Measurements from ENCODE around the gene RIOK2. TPM values are rescaled to one million over a fixed set of nuclear protein-coding genes. Genes with fewer than 3 reads are reported as not detected.
"Not testable (repeated sequence)": the region's sequence is repeated elsewhere in the genome, so short reads cannot be mapped to it uniquely, and the experiment has no call there.

Gene RIOK2
- total and polyA plus RNA-seq, 2 donors (not counting 1 experiment from before 2014, with no cell fraction given) = 18.2 to 24.6 TPM

DNA sequence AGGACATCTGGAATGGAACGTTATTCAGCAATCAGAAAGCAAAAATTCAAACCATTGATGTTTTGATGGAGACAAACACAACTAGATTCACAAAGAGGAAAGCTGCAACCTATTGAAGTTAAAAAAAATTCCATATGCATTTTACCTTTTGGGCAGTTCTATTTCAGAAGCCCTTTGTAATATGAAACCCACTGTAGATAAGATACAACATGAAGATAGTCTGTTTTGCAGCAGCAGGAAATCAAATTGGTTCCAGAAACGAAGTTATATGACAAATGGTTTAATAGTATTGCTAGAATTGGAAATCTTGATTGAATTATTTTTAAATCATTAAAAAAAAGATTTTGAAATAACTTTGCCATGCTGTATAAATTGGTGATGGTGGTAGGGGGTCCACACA, 41.5 kb downstream of the RIOK2 start:
- Histone ChIP-seq H4K20me1 (ENCODE audit: control insufficient read depth, extremely low read depth, insufficient read depth, low read length) (no peaks in the 10 kb centered on the region), H3K4me2 (ENCODE audit: extremely low read depth, insufficient read depth, low read length) (no peak overlapping the region), H3K36me3 (ENCODE audit: control insufficient read depth, insufficient read depth, low read length) (no peaks in the 10 kb centered on the region), H3K4me1 (ENCODE audit: control insufficient read depth, extremely low read depth, insufficient read depth, low read length) (no peaks in the 10 kb centered on the region), H3K9ac (ENCODE audit: insufficient read depth, low read length) (no peak overlapping the region), H3K9me3 (ENCODE audit: control insufficient read depth, insufficient read depth, low read depth, low read length) (no peaks in the 10 kb centered on the region), H3K27ac (ENCODE audit: insufficient read depth, low read length) (no peak overlapping the region), H3K79me2 (ENCODE audit: control insufficient read depth, insufficient read depth, low read length) (no peaks in the 10 kb centered on the region), H3K27me3 (ENCODE audit: control insufficient read depth, insufficient read depth, low read length) (no peaks in the 10 kb centered on the region), H3K4me3 (replicated peaks in 1 of 4; ENCODE audit: control extremely low read depth in 1 of 4, insufficient read depth in 1 of 4, low read depth in 3 of 4, low read length in 4 of 4) (no peak overlapping the region), H2AFZ (ENCODE audit: low read length) (no peak overlapping the region)
- TF ChIP-seq, protein P1, sequence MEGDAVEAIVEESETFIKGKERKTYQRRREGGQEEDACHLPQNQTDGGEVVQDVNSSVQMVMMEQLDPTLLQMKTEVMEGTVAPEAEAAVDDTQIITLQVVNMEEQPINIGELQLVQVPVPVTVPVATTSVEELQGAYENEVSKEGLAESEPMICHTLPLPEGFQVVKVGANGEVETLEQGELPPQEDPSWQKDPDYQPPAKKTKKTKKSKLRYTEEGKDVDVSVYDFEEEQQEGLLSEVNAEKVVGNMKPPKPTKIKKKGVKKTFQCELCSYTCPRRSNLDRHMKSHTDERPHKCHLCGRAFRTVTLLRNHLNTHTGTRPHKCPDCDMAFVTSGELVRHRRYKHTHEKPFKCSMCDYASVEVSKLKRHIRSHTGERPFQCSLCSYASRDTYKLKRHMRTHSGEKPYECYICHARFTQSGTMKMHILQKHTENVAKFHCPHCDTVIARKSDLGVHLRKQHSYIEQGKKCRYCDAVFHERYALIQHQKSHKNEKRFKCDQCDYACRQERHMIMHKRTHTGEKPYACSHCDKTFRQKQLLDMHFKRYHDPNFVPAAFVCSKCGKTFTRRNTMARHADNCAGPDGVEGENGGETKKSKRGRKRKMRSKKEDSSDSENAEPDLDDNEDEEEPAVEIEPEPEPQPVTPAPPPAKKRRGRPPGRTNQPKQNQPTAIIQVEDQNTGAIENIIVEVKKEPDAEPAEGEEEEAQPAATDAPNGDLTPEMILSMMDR (conservative IDR thresholded peaks at IDR 0.05 in 1 of 2, IDR thresholded peaks at IDR 0.05 in 1 of 2; ENCODE audit: low read depth in 1 of 2, low read length in 2 of 2) = no peak
- no peak for TF ChIP-seq EZH2 (IDR thresholded peaks at IDR 0.05; ENCODE audit: low read length, missing control alignments)
- DNase-seq (ENCODE audit: low read depth in 2 of 2) = no peak

DNA sequence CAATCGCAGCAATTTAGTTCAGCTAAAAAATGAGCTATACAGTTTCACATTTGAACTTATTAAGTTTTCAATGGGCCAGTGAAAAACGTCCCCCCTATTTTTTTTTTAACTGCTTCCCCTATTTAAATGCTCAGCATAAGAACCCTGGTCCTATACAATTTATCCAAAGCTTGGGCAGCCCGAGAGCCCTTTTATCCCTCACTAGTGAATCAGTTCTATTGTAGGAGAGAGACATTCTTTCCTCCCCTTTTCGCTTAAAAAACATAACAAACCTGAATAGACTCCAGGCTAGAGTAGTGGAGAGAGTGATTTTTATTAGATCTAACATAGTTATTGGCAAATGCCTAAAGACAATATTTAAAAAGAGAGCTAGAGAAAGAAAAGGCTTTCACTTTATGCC, 42.0 kb downstream of the RIOK2 start:
- Histone ChIP-seq H3K9ac (ENCODE audit: insufficient read depth, low read length) (no peak overlapping the region), H2AFZ (ENCODE audit: low read length) (no peak overlapping the region), H3K27me3 (ENCODE audit: control insufficient read depth, insufficient read depth, low read length) (no peaks in the 10 kb centered on the region), H3K9me3 (ENCODE audit: control insufficient read depth, insufficient read depth, low read depth, low read length) (no peaks in the 10 kb centered on the region), H4K20me1 (ENCODE audit: control insufficient read depth, extremely low read depth, insufficient read depth, low read length) (no peaks in the 10 kb centered on the region), H3K4me2 (ENCODE audit: extremely low read depth, insufficient read depth, low read length) (no peak overlapping the region), H3K4me3 (replicated peaks in 1 of 4; ENCODE audit: control extremely low read depth in 1 of 4, insufficient read depth in 1 of 4, low read depth in 3 of 4, low read length in 4 of 4) (no peak overlapping the region), H3K27ac (ENCODE audit: insufficient read depth, low read length) (no peak overlapping the region), H3K79me2 (ENCODE audit: control insufficient read depth, insufficient read depth, low read length) (no peaks in the 10 kb centered on the region), H3K4me1 (ENCODE audit: control insufficient read depth, extremely low read depth, insufficient read depth, low read length) (no peaks in the 10 kb centered on the region), H3K36me3 (ENCODE audit: control insufficient read depth, insufficient read depth, low read length) (no peaks in the 10 kb centered on the region)
- TF ChIP-seq EZH2 (IDR thresholded peaks at IDR 0.05; ENCODE audit: low read length, missing control alignments) = no peak
- DNase-seq (ENCODE audit: low read depth in 2 of 2) = no peak

DNA sequence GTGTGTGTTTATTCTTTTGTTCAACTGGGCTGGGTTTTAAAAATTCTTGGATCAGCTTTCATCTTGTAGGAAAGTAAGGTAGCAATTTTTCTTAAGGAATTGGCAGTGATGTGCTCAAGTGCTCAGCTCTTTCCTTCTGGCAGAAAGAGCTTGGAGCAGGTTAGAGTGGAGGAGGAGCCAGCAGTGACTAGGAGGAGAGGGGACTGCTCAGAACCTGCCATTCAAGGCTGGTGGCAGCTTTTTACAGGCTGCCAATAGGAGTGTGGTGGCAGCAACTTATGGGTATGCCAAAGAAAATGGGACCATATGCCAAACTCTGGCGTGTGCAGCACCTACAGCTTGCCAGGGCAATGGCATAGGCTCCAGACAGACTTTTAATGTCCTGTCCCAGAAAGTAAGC, 42.8 kb downstream of the RIOK2 start:
- H4K20me1 ChIP-seq (ENCODE audit: control insufficient read depth, extremely low read depth, insufficient read depth, low read length); H2AFZ ChIP-seq (ENCODE audit: low read length); H3K79me2 ChIP-seq (ENCODE audit: control insufficient read depth, insufficient read depth, low read length); H3K9me3 ChIP-seq (ENCODE audit: control insufficient read depth, insufficient read depth, low read depth, low read length); H3K9ac ChIP-seq (ENCODE audit: insufficient read depth, low read length); DNase-seq (ENCODE audit: low read depth in 2 of 2); H3K4me2 ChIP-seq (ENCODE audit: extremely low read depth, insufficient read depth, low read length); H3K27ac ChIP-seq (ENCODE audit: insufficient read depth, low read length); H3K4me3 ChIP-seq (replicated peaks in 1 of 4; ENCODE audit: control extremely low read depth in 1 of 4, insufficient read depth in 1 of 4, low read depth in 3 of 4, low read length in 4 of 4); H3K4me1 ChIP-seq (ENCODE audit: control insufficient read depth, extremely low read depth, insufficient read depth, low read length); H3K27me3 ChIP-seq (ENCODE audit: control insufficient read depth, insufficient read depth, low read length); H3K36me3 ChIP-seq (ENCODE audit: control insufficient read depth, insufficient read depth, low read length): not testable (repeated sequence)

GRCh38 chr5:97136475-97136874, 46.6 kb downstream of the RIOK2 start:
- H3K4me3 ChIP-seq (replicated peaks in 1 of 4; ENCODE audit: control extremely low read depth in 1 of 4, insufficient read depth in 1 of 4, low read depth in 3 of 4, low read length in 4 of 4) = no peak overlapping the region
- no peak overlapping the region for H3K9ac ChIP-seq (ENCODE audit: insufficient read depth, low read length)
- H3K27me3 ChIP-seq (ENCODE audit: control insufficient read depth, insufficient read depth, low read length) = peaks cover 4% of the 10 kb centered on the region
- H3K4me1 ChIP-seq (ENCODE audit: control insufficient read depth, extremely low read depth, insufficient read depth, low read length) = no peaks in the 10 kb centered on the region
- no peak overlapping the region for H2AFZ ChIP-seq (ENCODE audit: low read length)
- H3K4me2 ChIP-seq (ENCODE audit: extremely low read depth, insufficient read depth, low read length) = no peak overlapping the region
- TF ChIP-seq EZH2 (IDR thresholded peaks at IDR 0.05; ENCODE audit: low read length, missing control alignments) = no peak
- TF ChIP-seq, protein P1 (conservative IDR thresholded peaks at IDR 0.05 in 1 of 2, IDR thresholded peaks at IDR 0.05 in 1 of 2; ENCODE audit: low read depth in 1 of 2, low read length in 2 of 2) = no peak
- H3K9me3 ChIP-seq (ENCODE audit: control insufficient read depth, insufficient read depth, low read depth, low read length) = no peaks in the 10 kb centered on the region
- H4K20me1 ChIP-seq (ENCODE audit: control insufficient read depth, extremely low read depth, insufficient read depth, low read length) = no peaks in the 10 kb centered on the region
- no peaks in the 10 kb centered on the region for H3K36me3 ChIP-seq (ENCODE audit: control insufficient read depth, insufficient read depth, low read length)
- no peaks in the 10 kb centered on the region for H3K79me2 ChIP-seq (ENCODE audit: control insufficient read depth, insufficient read depth, low read length)
- no peak for DNase-seq (ENCODE audit: low read depth in 2 of 2)
- H3K27ac ChIP-seq (ENCODE audit: insufficient read depth, low read length) = no peak overlapping the region
